SK-N-SH (cell line): ENCODE data around the gene ADCY9. TPM values are rescaled to one million over a fixed set of nuclear protein-coding genes. Genes with fewer than 3 reads are reported as not detected.

Experiments used
- CTCF ChIA-PET: fragments of 300-600, 350-600 bp; formaldehyde crosslinking; extraction: SDS; loops from one replicate; lab custom pipeline; 2021; lab: Yijun Ruan, JAX
- POLR2A ChIA-PET: fragments of 350-600 bp; sonication (Branson Sonifier 250); formaldehyde crosslinking; extraction: SDS; loops from one replicate; lab custom pipeline; 2020; ENCODE audit warnings: antibody characterized with exemption, inconsistent platforms; lab: Yijun Ruan, JAX
- DNase-seq: peaks from one replicate; pipeline ENCODE4 v3.0.0; 2012
- H2AFZ ChIP-seq: fragments of 200-600 bp; sonication (generic); 2 replicates; pipeline ENCODE4 v1.8.1; 2016; ENCODE audit warnings: antibody characterized with exemption, mild to moderate bottlenecking, low read depth
- H3F3A ChIP-seq: fragments of 200-600 bp; sonication (generic); replicated peaks from 2 replicates; pipeline ENCODE3; 2016; ENCODE audit warnings: antibody characterized with exemption, mild to moderate bottlenecking; ENCODE audit not compliant: insufficient read depth
- H3K27ac ChIP-seq, 2 experiments: fragments of 200-500 bp in 1 of 2; fragments of 200-600 bp in 1 of 2; sonication (Bioruptor generic) in 1 of 2; sonication (generic), shearing (Covaris generic) in 1 of 2; 2 replicates each; pipeline versions ENCODE4 v1.5.1 to v1.6.1; 2014 to 2016; ENCODE audit warnings: low read depth in 2 of 2, inconsistent platforms in 1 of 2, low read length in 1 of 2, mild to moderate bottlenecking in 1 of 2, mixed read lengths in 1 of 2
- H3K27me3 ChIP-seq: fragments of 200-600 bp; sonication (generic), shearing (Covaris generic); 2 replicates; pipeline ENCODE4 v1.6.1; 2016; ENCODE audit warnings: mixed run types; ENCODE audit not compliant: insufficient read depth
- H3K36me3 ChIP-seq, 2 experiments: fragments of 200-500 bp in 1 of 2; fragments of 200-600 bp in 1 of 2; sonication (Bioruptor generic) in 1 of 2; sonication (generic) in 1 of 2; replicated peaks in 1 of 2; 2 replicates each; pipeline versions ENCODE3 to v1.5.1; 2014 to 2016; ENCODE audit warnings: low read length in 1 of 2, mild to moderate bottlenecking in 1 of 2; ENCODE audit not compliant: insufficient read depth in 2 of 2, control insufficient read depth in 1 of 2
- H3K4me1 ChIP-seq, 2 experiments: fragments of 200-500 bp in 1 of 2; fragments of 200-600 bp in 1 of 2; sonication (Bioruptor generic) in 1 of 2; sonication (generic), shearing (Covaris generic) in 1 of 2; 2 replicates each; pipeline versions ENCODE4 v1.5.1 to v1.6.1; 2014 to 2016; ENCODE audit warnings: low read depth in 1 of 2, low read length in 1 of 2, mixed run types in 1 of 2; ENCODE audit not compliant: insufficient read depth in 2 of 2, control insufficient read depth in 1 of 2
- H3K4me2 ChIP-seq: fragments of 200-600 bp; sonication (generic), shearing (Covaris generic); 2 replicates; pipeline ENCODE4 v1.6.1; 2017; ENCODE audit warnings: mixed run types
- H3K4me3 ChIP-seq, 2 experiments: fragments of 200-500 bp in 1 of 2; fragments of 200-600 bp in 1 of 2; sonication (Bioruptor generic) in 1 of 2; sonication (generic), shearing (Covaris generic) in 1 of 2; 2 replicates each; pipeline versions ENCODE4 v1.5.1 to v1.8.1; 2014 to 2016; ENCODE audit warnings: low read depth in 2 of 2, inconsistent platforms in 1 of 2, low read length in 1 of 2, mild to moderate bottlenecking in 1 of 2, mixed read lengths in 1 of 2, moderate library complexity in 1 of 2
- H3K79me2 ChIP-seq: fragments of 200-600 bp; sonication (generic); 2 replicates; pipeline ENCODE4 v1.8.1; 2017; ENCODE audit warnings: mild to moderate bottlenecking; ENCODE audit not compliant: insufficient read depth
- H3K9ac ChIP-seq: fragments of 200-600 bp; sonication (generic); 2 replicates; pipeline ENCODE4 v1.6.1; 2017; ENCODE audit warnings: mixed run types
- H3K9me2 ChIP-seq: fragments of 200-600 bp; sonication (generic); 2 replicates; pipeline ENCODE4 v1.6.1; 2017; ENCODE audit warnings: mixed run types
- H3K9me3 ChIP-seq: fragments of 200-600 bp; sonication (generic); 2 replicates; pipeline ENCODE4 v1.6.1; 2017; ENCODE audit warnings: mixed run types, mild to moderate bottlenecking, moderate library complexity
- H4K20me1 ChIP-seq: fragments of 200-600 bp; sonication (generic); 2 replicates; pipeline ENCODE4 v1.6.1; 2017; ENCODE audit warnings: mild to moderate bottlenecking, mixed run types; ENCODE audit not compliant: insufficient read depth
- FOXM1 ChIP-seq: IDR thresholded peaks from 2 replicates; pipeline ENCODE4 v1.4.0; 2012; ENCODE audit warnings: low read depth, mild to moderate bottlenecking
- JUND ChIP-seq: IDR thresholded peaks from 2 replicates; pipeline ENCODE4 v1.4.0; 2012
- NFIC ChIP-seq: IDR thresholded peaks from 2 replicates; pipeline ENCODE4 v1.4.0; 2012; ENCODE audit warnings: borderline replicate concordance
- RCOR1 ChIP-seq: fragments of 150-350 bp; IDR thresholded peaks from 2 replicates; pipeline ENCODE4 v1.6.1; 2017; ENCODE audit warnings: antibody characterized with exemption, low read length
- SIN3A ChIP-seq: IDR thresholded peaks from 2 replicates; pipeline ENCODE4 v1.6.1; 2012; ENCODE audit warnings: low read depth, mild to moderate bottlenecking, low read length, moderate library complexity, borderline replicate concordance
- TCF12 ChIP-seq: IDR thresholded peaks from 2 replicates; pipeline ENCODE4 v1.4.0; 2012
- TEAD4 ChIP-seq: IDR thresholded peaks from 2 replicates; pipeline ENCODE4 v1.4.0; 2012; ENCODE audit warnings: mild to moderate bottlenecking, borderline replicate concordance; ENCODE audit not compliant: insufficient read depth
- YY1 ChIP-seq: IDR thresholded peaks from 2 replicates; pipeline ENCODE4 v1.4.0; 2012; ENCODE audit warnings: low read depth, mild to moderate bottlenecking
- WGBS: methylation state at CpG from one replicate; pipeline ENCODE4 v1.1.6; 2017; ENCODE audit warnings: low lambda C conversion rate; 5-methylcytosine and 5-hydroxymethylcytosine counted together
- polyA plus RNA-seq, 3 experiments: library from polyadenylated mRNA; depleted of rRNA; stranded (reverse); fragments of >200 nt; gene quantifications; 2 replicates each; pipeline ENCODE4 v1.2.3, GENCODE V29; 2012
- TF ChIP-seq, protein P1 (sequence below): fragments of 150-350 bp; IDR thresholded peaks from 2 replicates; pipeline ENCODE4 v1.6.1; 2017; ENCODE audit warnings: antibody characterized with exemption, low read length, low read depth, borderline replicate concordance
- TF ChIP-seq, protein P2 (sequence below): IDR thresholded peaks from 2 replicates; pipeline ENCODE4 v1.6.1; 2012; ENCODE audit warnings: mild to moderate bottlenecking, low read depth, low read length, moderate library complexity

Gene ADCY9
- polyA plus RNA-seq, 1 of the 3 experiments (the other 2 are of a cell fraction) = 5.2 TPM

DNA sequence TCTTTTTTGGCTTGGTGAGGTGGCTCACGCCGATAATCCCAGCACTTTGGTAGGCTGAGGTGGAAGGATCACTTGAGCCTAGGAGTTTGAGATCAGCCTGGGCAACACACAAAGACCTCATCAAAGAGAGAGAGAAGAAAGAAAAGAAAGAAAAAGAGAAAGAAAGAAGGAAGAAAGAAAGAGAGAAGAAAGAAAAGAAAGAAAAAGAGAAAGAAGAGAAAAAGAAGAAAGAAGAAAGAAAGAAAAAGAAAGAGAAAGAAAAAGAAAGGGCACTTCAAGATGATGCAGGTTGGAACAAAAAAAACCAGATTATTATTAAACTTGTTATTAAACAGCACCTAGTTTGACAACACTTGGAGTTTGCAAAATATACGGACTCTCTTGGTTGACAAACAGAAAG is 21.2 kb upstream of the ADCY9 start:
- Histone ChIP-seq H3K27ac (no peak overlapping the region), H3K27me3 (no peaks in the 10 kb centered on the region), H3F3A (no peaks in the 10 kb centered on the region), H3K4me1 (no peaks in the 10 kb centered on the region), H3K9me2 (no peaks in the 10 kb centered on the region), H3K4me3 (peak overlapping the region in 1 of 2 experiments; percentile 32; a peak in 1 of 4 replicates), H3K36me3 (no peaks in the 10 kb centered on the region), H3K9ac (no peak overlapping the region), H3K4me2 (0 out of 2 replicates have a peak overlapping the region, but pooled peaks have one; percentile 47), H3K79me2 (no peaks in the 10 kb centered on the region), H2AFZ (peak overlapping the region; percentile 46; the same call in 1 of the 2 replicates), H4K20me1 (no peaks in the 10 kb centered on the region), H3K9me3 (no peaks in the 10 kb centered on the region)
- ChIA-PET POLR2A (no interaction called here), CTCF (no interaction called here)
- DNase-seq = no peak
- no peak for TF ChIP-seq JUND
- WGBS = 77% methylated on average over 3 of the region's 3 CpGs

DNA sequence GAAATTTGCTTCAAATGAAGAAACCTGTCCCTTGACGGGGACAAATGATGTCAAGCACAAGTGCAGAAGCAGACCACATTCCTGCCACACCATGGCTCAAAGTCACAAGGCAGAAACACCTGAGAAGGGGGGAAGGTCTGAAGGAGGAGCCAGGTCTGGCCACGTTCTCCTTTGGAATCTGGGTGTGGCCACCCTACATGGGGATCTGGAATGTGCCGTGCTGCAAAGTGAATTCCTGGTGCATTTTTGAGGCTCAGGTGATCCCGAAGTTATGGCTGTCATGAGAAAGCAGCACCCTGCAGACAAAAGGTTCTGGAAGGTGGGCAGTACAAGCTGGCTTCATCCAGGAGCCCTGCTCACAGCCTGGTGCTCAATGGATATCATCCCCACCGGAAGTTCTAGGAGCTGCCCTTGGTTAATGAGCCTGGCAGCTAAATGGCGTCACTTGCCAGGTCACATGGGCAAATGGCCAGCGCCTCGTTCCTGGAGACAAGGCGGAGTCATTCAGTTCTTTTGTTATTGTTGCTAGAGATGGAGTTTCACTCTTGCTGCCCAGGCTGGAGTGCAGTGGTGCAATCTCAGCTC is 20.1 kb upstream of the ADCY9 start:
- ChIA-PET POLR2A (no interaction called here), CTCF (no interaction called here)
- no peaks in the 10 kb centered on the region for H3K4me1 ChIP-seq
- H3K36me3 ChIP-seq = no peaks in the 10 kb centered on the region
- H4K20me1 ChIP-seq = no peaks in the 10 kb centered on the region
- WGBS = 45% methylated on average over 8 of the region's 9 CpGs
- no peak overlapping the region for H3K4me2 ChIP-seq
- H3K9me2 ChIP-seq = no peaks in the 10 kb centered on the region
- TF ChIP-seq FOXM1 (no peak), RCOR1 (no peak), NFIC (no peak), SIN3A (no peak), YY1 (no peak), TCF12 (no peak), TEAD4 (no peak)
- TF ChIP-seq, protein P1, sequence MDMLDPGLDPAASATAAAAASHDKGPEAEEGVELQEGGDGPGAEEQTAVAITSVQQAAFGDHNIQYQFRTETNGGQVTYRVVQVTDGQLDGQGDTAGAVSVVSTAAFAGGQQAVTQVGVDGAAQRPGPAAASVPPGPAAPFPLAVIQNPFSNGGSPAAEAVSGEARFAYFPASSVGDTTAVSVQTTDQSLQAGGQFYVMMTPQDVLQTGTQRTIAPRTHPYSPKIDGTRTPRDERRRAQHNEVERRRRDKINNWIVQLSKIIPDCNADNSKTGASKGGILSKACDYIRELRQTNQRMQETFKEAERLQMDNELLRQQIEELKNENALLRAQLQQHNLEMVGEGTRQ = no peak
- TF ChIP-seq, protein P2, sequence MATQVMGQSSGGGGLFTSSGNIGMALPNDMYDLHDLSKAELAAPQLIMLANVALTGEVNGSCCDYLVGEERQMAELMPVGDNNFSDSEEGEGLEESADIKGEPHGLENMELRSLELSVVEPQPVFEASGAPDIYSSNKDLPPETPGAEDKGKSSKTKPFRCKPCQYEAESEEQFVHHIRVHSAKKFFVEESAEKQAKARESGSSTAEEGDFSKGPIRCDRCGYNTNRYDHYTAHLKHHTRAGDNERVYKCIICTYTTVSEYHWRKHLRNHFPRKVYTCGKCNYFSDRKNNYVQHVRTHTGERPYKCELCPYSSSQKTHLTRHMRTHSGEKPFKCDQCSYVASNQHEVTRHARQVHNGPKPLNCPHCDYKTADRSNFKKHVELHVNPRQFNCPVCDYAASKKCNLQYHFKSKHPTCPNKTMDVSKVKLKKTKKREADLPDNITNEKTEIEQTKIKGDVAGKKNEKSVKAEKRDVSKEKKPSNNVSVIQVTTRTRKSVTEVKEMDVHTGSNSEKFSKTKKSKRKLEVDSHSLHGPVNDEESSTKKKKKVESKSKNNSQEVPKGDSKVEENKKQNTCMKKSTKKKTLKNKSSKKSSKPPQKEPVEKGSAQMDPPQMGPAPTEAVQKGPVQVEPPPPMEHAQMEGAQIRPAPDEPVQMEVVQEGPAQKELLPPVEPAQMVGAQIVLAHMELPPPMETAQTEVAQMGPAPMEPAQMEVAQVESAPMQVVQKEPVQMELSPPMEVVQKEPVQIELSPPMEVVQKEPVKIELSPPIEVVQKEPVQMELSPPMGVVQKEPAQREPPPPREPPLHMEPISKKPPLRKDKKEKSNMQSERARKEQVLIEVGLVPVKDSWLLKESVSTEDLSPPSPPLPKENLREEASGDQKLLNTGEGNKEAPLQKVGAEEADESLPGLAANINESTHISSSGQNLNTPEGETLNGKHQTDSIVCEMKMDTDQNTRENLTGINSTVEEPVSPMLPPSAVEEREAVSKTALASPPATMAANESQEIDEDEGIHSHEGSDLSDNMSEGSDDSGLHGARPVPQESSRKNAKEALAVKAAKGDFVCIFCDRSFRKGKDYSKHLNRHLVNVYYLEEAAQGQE = no peak
- no peak overlapping the region for H3K4me3 ChIP-seq
- H3K9me3 ChIP-seq = no peaks in the 10 kb centered on the region
- DNase-seq = no peak
- no peak overlapping the region for H3K27ac ChIP-seq
- no peaks in the 10 kb centered on the region for H3K79me2 ChIP-seq
- H3K27me3 ChIP-seq = no peaks in the 10 kb centered on the region
- no peak overlapping the region for H2AFZ ChIP-seq
- H3K9ac ChIP-seq = no peak overlapping the region
- no peaks in the 10 kb centered on the region for H3F3A ChIP-seq
